KBM-7 (cell line): ENCODE measurements around the gene SLX9.
"Not testable (repeated sequence)": the region's sequence is repeated elsewhere in the genome, so short reads cannot be mapped to it uniquely, and the experiment has no call there.

Experiments used
- DNase-seq: peaks from one replicate; pipeline ENCODE4 v3.0.0-alpha.2; 2015
- in situ Hi-C: fragments of 300-500 bp; cut with MboI; formaldehyde crosslinking; loops from 2 replicates; pipeline ENCODE4 v1.14.3; 2020; ENCODE audit warnings: low sequenced_read_pairs, low pct_unique_long_range_greater_than_20kb, mixed read lengths

Gene SLX9

GRCh38 chr21:44969066-44969670 is 29.3 kb downstream of the SLX9 start:
- in situ Hi-C loops, result no loop called here
- no peak for DNase-seq

- DNase-seq, result no peak
- in situ Hi-C loops, result no loop called here
Observed at GRCh38 chr21:44969931-44970755, 30.3 kb downstream of the SLX9 start.

- no peak for DNase-seq
- in situ Hi-C loops, result no loop called here
Observed at GRCh38 chr21:44970766-44971671, 31.2 kb downstream of the SLX9 start.

GRCh38 chr21:44971672-44971995 is 31.8 kb downstream of the SLX9 start:
- in situ Hi-C loops, result no loop called here
- no peak for DNase-seq

GRCh38 chr21:44972301-44972814 is 32.5 kb downstream of the SLX9 start:
- no peak for DNase-seq
- in situ Hi-C loops, result no loop called here

- in situ Hi-C loops, result no loop called here
- no peak for DNase-seq
Observed at GRCh38 chr21:44972821-44973220, 33.0 kb downstream of the SLX9 start.

- in situ Hi-C loops, result no loop called here
Observed at GRCh38 chr21:44973598-44973997, 33.8 kb downstream of the SLX9 start.

GRCh38 chr21:44974676-44975075 is 34.8 kb downstream of the SLX9 start:
- in situ Hi-C loops, result no loop called here
- DNase-seq, result no peak

More at GRCh38 chr21:44973598-44973997, 33.8 kb downstream of the SLX9 start:
- no peak for DNase-seq

- DNase-seq, result no peak
- in situ Hi-C loops, result no loop called here
Observed at GRCh38 chr21:44975720-44976555, 36.1 kb downstream of the SLX9 start.

GRCh38 chr21:44976556-44977393 is 36.9 kb downstream of the SLX9 start:
- DNase-seq, in situ Hi-C loops: not testable (repeated sequence)

- in situ Hi-C loops, result no loop called here
- no peak for DNase-seq
Observed at GRCh38 chr21:44977616-44978340, 37.9 kb downstream of the SLX9 start.

- in situ Hi-C loops, result no loop called here
- no peak for DNase-seq
Observed at GRCh38 chr21:44979687-44980561, 40.1 kb downstream of the SLX9 start.

GRCh38 chr21:44980562-44981489 is 41.0 kb downstream of the SLX9 start:
- in situ Hi-C loops, result no loop called here
- no peak for DNase-seq

- in situ Hi-C loops, result no loop called here
- no peak for DNase-seq
Observed at GRCh38 chr21:44982558-44983250, 42.9 kb downstream of the SLX9 start.
